ENCODE measurements around the gene CYP24A1. TPM values are rescaled to one million over a fixed set of nuclear protein-coding genes. Genes with fewer than 3 reads are reported as not detected.

CYP24A1 gene
- total and polyA plus RNA-seq, 2 of the 13 experiments (the other 11 are each of a cell fraction or from before 2014, with no cell fraction given), result 9.4 to 32.7 TPM

DNA sequence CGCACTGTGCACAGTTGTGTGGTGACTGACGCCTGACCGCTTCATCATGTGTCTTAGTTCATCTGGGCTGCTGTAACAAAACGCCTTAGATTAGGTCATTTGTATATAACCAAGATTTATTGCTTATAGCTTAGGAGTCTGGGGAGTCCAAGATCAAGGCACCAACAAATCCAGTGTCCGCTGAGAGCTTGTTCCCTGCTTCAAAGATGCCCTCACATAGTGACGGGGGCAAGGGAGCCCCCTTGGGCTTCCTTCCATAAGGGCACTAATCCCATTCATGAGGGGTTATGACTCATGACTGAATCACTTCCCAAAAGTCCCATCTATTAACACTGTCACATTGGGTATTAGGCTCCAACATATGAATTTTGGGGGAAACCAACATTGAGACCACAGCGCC lies 34.6 kb downstream of the CYP24A1 start:
- FAIRE-seq (no peak), ATAC-seq (no peak), DNase-seq (ENCODE audit: low spot score) (no peak)
- ChIA-PET POLR2A (interaction anchor here (1.4 to 4.2 kb wide), 3 partner anchors 16 to 56 kb away, joined by 7 to 20 read pairs (median 14); no protein-coding TSS in a partner anchor), CTCF (ENCODE audit: low intra/inter-chr PET ratio, low total read pairs) (no interaction called here)
- H3K9me3 ChIP-seq (ENCODE audit: low read length), result peaks cover 14% of the 10 kb centered on the region; the same call in 1 of the 2 replicates
- no peaks in the 10 kb centered on the region for H3K27me3 ChIP-seq (ENCODE audit: control insufficient read depth in 1 of 2, insufficient read depth in 2 of 2, low read length in 2 of 2)
- intact Hi-C loops (cut with micrococcal nuclease; ENCODE audit: unreplicated experiment), result no loop called here
- H3K4me1 ChIP-seq (ENCODE audit: insufficient read depth, low read length), result peaks cover 54% of the 10 kb centered on the region
- 98% methylated on average over 7 of the region's 7 CpGs for whole genome bisulfite sequencing (ENCODE audit: low lambda C conversion rate)
- no TSS peak for BruUV-seq (replicated peaks)
- no peak overlapping the region for H3K4me3 ChIP-seq (replicated peaks in 1 of 3; ENCODE audit: insufficient read depth in 1 of 3, low read depth in 2 of 3, low read length in 3 of 3)
- H3K9ac ChIP-seq (ENCODE audit: insufficient read depth, low read depth, low read length), result no peak overlapping the region
- TF ChIP-seq, protein P1, sequence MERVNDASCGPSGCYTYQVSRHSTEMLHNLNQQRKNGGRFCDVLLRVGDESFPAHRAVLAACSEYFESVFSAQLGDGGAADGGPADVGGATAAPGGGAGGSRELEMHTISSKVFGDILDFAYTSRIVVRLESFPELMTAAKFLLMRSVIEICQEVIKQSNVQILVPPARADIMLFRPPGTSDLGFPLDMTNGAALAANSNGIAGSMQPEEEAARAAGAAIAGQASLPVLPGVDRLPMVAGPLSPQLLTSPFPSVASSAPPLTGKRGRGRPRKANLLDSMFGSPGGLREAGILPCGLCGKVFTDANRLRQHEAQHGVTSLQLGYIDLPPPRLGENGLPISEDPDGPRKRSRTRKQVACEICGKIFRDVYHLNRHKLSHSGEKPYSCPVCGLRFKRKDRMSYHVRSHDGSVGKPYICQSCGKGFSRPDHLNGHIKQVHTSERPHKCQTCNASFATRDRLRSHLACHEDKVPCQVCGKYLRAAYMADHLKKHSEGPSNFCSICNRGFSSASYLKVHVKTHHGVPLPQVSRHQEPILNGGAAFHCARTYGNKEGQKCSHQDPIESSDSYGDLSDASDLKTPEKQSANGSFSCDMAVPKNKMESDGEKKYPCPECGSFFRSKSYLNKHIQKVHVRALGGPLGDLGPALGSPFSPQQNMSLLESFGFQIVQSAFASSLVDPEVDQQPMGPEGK (CRISPR knock-in tag; IDR thresholded peaks at IDR 0.05), result 0 out of 2 replicates have a peak, but pooled peaks have one; percentile 9
- TF ChIP-seq ZNF644 (CRISPR knock-in tag; IDR thresholded peaks at IDR 0.05; ENCODE audit: low read depth), result 0 out of 2 replicates have a peak, but pooled peaks have one; percentile 10
- TF ChIP-seq TGIF2 (CRISPR knock-in tag; IDR thresholded peaks at IDR 0.05), result 0 out of 2 replicates have a peak, but pooled peaks have one; percentile 23
- peak; percentile 54; the same call in 1 of the 2 replicates for TF ChIP-seq FOSL2 (CRISPR knock-in tag; IDR thresholded peaks at IDR 0.05)
- peak; percentile 94 for TF ChIP-seq ZNF12 (CRISPR knock-in tag; IDR thresholded peaks at IDR 0.05)
- no peak for TF ChIP-seq ZFP37 (CRISPR knock-in tag; IDR thresholded peaks at IDR 0.05; ENCODE audit: borderline replicate concordance)
- in situ Hi-C loops (cut with HindIII; ENCODE audit: extremely low pct_ligation_motif_present, low pct_unique_long_range_greater_than_20kb), result loop anchor here (10.0 kb wide), 1 partner anchor 56 kb away; no protein-coding TSS in a partner anchor
- H3K79me2 ChIP-seq (ENCODE audit: insufficient read depth, low read length), result no peaks in the 10 kb centered on the region
- H3K4me2 ChIP-seq (ENCODE audit: low read depth, low read length), result no peak overlapping the region
- H3K36me3 ChIP-seq (replicated peaks in 1 of 2; ENCODE audit: control insufficient read depth in 1 of 2, insufficient read depth in 2 of 2, low read length in 2 of 2), result no peaks in the 10 kb centered on the region
- H3K27ac ChIP-seq (ENCODE audit: extremely low read length, insufficient read depth, low read length), result no peak overlapping the region
- no peak overlapping the region for H2AFZ ChIP-seq (ENCODE audit: low read length)
- H4K20me1 ChIP-seq (ENCODE audit: insufficient read depth, low read length), result no peaks in the 10 kb centered on the region

DNA sequence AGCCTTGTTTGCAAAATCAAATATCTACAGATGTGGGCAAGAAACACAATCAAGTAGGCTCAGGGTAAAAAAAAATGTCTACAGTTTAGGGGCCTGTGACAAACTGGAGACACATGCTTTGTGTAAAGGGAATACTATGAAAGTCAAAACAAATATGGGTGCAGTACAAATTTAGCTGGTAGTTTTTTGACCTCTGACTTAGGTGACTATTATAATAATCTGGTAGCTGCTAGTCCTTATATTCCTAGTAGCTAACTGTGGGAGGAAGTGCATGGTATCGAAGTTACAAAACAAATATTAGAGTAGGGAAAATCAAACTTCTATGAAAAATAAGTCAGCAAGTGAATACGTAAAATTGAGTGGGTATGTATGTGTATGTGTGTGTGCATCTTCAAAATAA lies 35.4 kb downstream of the CYP24A1 start:
- no peaks in the 10 kb centered on the region for H3K36me3 ChIP-seq (replicated peaks in 1 of 2; ENCODE audit: control insufficient read depth in 1 of 2, insufficient read depth in 2 of 2, low read length in 2 of 2)
- WGBS (ENCODE audit: low lambda C conversion rate), result 93% methylated on average over 2 of the region's 2 CpGs
- BruUV-seq (replicated peaks), result no TSS peak
- H3K27me3 ChIP-seq (ENCODE audit: control insufficient read depth in 1 of 2, insufficient read depth in 2 of 2, low read length in 2 of 2), result no peaks in the 10 kb centered on the region
- CTCF ChIA-PET (ENCODE audit: low intra/inter-chr PET ratio, low total read pairs), result no interaction called here
- no peak overlapping the region for H2AFZ ChIP-seq (ENCODE audit: low read length)
- no peak overlapping the region for H3K9ac ChIP-seq (ENCODE audit: insufficient read depth, low read depth, low read length)
- POLR2A ChIA-PET, result interaction anchor here (1.3 to 4.2 kb wide), 4 partner anchors 14 to 35 kb away, joined by 3 to 20 read pairs (median 8); no protein-coding TSS in a partner anchor
- peaks cover 61% of the 10 kb centered on the region for H3K4me1 ChIP-seq (ENCODE audit: insufficient read depth, low read length)
- ATAC-seq, result no peak
- no peak overlapping the region for H3K27ac ChIP-seq (ENCODE audit: extremely low read length, insufficient read depth, low read length)
- no peak for DNase-seq (ENCODE audit: low spot score)
- FAIRE-seq, result no peak
- intact Hi-C loops (cut with micrococcal nuclease; ENCODE audit: unreplicated experiment) (no loop called here), in situ Hi-C loops (cut with HindIII; ENCODE audit: extremely low pct_ligation_motif_present, low pct_unique_long_range_greater_than_20kb) (loop anchor here (10.0 kb wide), 1 partner anchor 56 kb away; no protein-coding TSS in a partner anchor)
- H3K4me3 ChIP-seq (replicated peaks in 1 of 3; ENCODE audit: insufficient read depth in 1 of 3, low read depth in 2 of 3, low read length in 3 of 3), result no peak overlapping the region
- H4K20me1 ChIP-seq (ENCODE audit: insufficient read depth, low read length), result no peaks in the 10 kb centered on the region
- no peaks in the 10 kb centered on the region for H3K79me2 ChIP-seq (ENCODE audit: insufficient read depth, low read length)
- no peak overlapping the region for H3K4me2 ChIP-seq (ENCODE audit: low read depth, low read length)
- H3K9me3 ChIP-seq (ENCODE audit: low read length), result peaks cover 14% of the 10 kb centered on the region; the same call in 1 of the 2 replicates
- TF ChIP-seq JUN (CRISPR knock-in tag; IDR thresholded peaks at IDR 0.05) (no peak), ZNF281 (CRISPR knock-in tag; IDR thresholded peaks at IDR 0.05; ENCODE audit: borderline replicate concordance) (no peak), NCOA1 (CRISPR knock-in tag; IDR thresholded peaks at IDR 0.05) (no peak), MLXIP (CRISPR knock-in tag; IDR thresholded peaks at IDR 0.05; ENCODE audit: borderline replicate concordance) (no peak), WIZ (CRISPR knock-in tag; IDR thresholded peaks at IDR 0.05) (no peak)
